CD4-positive, alpha-beta T cell treated with Interleukin-2 at 100 ng/mL for 4 hours (primary cell): ENCODE measurements around the gene RELA.
"Not testable (repeated sequence)": the region's sequence is repeated elsewhere in the genome, so short reads cannot be mapped to it uniquely, and the experiment has no call there.

Source experiments
- DNase-seq: peaks from one replicate; pipeline ENCODE4 v3.0.0-alpha.2; 2020; ENCODE audit warnings: low spot score

The RELA gene

DNA sequence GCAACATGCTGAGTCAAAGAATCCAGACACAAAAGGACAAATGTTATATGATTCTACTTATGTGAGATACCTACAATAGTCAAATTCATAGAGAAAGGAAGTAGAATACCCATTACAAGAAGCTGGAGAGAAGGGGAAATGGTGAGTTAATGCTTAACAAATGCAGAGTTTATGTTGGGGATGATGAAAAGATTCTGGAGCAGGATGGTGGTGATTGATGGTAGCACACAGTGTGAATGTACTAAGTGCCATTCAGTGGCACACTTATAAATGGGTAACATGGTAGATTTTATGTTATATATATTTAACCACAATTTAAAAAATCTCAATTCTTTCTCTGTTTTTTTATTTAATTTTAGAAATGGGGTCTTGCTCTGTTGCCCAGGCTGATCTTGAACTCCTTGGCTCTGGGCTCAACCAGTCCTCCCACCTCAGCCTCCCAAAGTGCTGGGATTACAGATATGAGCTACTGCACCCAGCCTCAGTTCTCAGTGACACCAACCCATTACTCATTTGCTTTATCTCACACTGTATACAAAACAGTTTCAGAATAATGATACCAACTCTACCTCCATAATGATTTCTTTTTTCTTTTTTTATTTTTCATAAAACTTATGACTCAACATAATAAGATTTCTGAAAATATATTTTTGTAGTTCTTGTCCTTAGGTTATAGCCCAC, 9.6 kb upstream of the RELA start:
- no peak for DNase-seq

DNA sequence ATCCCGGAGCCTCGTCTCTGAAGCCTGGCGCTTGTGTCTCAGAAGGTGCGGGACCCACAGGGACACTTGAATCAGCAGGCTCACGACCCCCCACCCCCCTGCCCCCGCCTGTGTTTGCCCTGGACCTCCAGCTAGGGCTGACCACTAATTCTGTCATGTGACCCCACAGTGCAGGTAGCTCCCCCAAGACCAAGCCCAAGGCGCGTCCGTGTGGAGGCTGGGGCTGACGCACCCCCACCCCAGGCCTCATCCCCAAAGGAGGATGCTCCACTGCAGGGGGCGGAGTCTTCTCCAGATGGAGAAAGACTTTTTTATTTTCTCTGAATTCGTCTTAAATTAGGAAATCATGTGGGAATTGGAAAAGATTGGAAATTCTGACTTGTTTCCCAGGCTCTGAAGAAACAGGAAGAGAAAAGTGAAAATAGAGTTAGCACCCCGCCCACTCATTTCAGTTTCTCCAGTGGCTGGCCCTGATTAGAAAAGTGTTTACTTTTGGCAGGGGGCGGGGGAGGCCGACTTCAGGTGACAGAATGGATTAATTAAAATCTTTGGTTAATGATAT, 1.0 kb upstream of the RELA start:
- DNase-seq: peak; percentile 46

DNA sequence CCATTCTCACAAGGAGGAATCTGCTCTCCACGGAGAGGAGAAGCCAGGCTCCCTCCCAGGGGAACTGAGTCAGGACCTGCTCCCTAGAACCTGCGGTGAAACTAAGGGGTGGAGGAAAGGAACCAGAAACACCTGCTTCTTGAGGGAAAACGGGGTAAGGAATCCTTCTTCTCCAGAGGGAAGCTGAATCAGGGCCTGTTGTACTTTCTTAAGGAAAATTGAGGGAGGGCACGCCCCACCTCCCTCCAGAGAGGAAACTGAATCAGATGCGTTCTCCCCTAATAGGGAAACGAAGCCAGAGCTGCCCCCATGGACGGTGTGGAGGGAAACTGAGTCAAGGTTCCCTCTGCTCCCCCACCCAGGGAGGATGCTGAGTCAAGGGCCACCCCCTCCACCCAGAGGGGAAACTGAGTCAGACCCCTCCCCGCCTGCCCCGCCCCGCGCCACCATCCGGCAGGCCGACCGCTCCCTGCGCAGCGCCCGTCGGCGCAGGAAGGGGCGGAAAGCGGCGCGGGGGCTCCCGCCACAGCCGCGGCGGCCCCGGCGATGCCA, 393 bp downstream of the RELA start:
- no peak for DNase-seq

DNA sequence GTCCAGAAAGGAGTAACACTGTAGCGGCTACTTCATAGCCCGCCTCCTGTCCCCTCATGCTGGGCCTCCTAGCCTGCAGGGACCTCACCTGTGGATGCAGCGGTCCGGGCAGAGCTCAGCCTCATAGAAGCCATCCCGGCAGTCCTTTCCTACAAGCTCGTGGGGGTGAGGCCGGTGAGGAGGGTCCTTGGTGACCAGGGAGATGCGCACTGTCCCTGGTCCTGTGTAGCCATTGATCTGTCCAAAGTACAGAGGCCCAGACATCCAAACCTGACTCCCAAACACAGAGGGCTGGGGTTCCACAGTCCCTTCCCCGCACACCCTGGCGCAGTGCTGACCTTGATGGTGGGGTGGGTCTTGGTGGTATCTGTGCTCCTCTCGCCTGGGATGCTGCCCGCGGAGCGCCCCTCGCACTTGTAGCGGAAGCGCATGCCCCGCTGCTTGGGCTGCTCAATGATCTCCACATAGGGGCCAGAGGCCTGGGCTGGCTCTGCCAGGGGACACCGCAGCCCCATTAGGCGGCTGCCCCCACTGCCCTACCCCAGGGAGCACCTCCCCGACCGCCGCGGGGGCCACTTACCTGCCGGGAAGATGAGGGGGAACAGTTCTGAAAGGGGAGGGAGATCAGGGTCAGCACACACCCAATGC, 993 bp downstream of the RELA start:
- DNase-seq: no peak

DNA sequence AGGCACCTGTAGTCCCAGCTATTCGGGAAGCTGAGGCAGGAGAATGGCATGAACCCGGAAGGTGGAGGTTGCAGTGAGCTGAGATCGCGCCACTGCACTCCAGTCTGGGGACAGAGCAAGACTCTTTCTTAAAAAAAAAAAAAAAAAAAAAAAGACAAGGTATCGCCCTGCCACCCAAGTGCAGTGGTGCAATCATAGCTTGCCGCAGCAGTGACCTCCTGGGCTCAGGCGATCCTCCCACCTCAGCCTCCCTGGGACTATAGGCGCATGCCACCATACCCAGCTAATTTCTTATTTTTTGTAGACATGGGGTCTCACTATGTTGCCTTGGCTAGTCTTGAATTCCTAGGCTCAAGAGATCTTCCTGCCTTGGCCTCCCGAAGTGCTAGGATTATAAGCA, 1.8 kb downstream of the RELA start:
- not testable (repeated sequence) for DNase-seq

DNA sequence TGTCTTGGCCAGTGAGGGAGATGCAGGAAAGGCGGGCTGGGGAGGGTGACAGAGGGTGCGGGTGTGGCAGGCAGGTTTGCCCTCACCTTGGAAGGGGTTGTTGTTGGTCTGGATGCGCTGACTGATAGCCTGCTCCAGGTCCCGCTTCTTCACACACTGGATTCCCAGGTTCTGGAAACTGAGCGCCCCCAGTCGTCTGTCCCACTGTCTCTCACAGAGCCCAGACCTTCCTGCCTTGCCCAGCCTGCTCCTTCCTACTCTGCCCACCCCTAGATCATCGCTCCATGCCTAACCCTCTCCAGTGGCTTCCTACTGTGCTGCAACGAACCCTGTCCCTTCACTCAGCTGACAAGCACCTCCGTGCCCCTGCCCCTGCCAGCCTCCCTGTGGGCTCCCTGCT, 2.7 kb downstream of the RELA start:
- no peak for DNase-seq

DNA sequence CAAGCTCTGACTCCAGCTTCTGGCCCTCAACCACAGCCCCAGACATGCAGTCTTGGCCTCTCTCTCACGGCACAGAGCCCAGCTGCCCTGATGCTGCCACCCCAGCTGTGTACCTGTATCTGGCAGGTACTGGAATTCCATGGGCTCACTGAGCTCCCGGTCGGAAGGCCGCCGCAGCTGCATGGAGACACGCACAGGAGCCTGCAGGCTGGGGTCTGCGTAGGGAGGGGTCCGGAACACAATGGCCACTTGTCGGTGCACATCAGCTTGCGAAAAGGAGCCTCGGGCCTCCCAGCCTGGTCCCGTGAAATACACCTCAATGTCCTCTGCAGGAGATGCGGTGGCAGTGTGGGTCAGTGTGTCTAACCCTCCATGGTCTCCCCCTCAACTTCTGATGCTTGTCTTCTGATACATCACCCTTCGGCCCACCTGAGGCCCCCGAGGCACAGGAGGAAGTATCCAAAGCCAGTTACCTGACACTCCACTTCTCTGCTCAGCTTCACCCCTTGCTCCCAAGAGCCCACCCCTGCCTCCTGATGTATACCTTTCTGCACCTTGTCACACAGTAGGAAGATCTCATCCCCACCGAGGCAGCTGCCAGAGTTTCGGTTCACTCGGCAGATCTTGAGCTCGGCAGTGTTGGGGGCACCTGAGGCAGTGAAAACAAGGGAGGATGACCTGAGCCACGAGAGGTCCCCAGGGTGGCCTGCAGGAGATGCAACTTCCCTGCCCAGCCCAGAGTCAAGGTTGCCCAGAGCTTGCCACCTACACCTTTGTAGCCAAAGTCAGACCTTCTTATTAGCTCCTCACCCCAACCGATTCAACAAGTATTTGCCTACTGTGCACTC, 4.3 kb downstream of the RELA start:
- no peak for DNase-seq

DNA sequence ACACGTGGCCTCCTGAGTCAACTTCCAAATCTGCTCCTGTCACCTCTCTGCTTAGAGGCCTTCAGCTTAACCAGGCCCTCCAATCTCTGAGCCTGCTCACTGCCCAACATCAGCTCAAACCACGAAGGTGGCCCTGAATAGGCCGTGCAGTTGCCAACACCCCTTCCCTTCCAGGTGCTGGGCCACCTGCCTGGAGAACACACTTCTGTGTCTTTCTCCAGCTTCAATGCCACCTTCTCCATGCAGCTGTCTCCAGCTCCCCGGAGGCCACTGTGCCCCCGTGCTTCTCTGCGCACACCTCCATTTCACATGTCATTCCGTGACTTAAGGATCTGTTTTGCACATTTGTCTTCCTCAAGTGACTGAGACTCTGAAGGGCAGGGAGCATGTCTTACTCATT, 5.3 kb downstream of the RELA start:
- no peak for DNase-seq

DNA sequence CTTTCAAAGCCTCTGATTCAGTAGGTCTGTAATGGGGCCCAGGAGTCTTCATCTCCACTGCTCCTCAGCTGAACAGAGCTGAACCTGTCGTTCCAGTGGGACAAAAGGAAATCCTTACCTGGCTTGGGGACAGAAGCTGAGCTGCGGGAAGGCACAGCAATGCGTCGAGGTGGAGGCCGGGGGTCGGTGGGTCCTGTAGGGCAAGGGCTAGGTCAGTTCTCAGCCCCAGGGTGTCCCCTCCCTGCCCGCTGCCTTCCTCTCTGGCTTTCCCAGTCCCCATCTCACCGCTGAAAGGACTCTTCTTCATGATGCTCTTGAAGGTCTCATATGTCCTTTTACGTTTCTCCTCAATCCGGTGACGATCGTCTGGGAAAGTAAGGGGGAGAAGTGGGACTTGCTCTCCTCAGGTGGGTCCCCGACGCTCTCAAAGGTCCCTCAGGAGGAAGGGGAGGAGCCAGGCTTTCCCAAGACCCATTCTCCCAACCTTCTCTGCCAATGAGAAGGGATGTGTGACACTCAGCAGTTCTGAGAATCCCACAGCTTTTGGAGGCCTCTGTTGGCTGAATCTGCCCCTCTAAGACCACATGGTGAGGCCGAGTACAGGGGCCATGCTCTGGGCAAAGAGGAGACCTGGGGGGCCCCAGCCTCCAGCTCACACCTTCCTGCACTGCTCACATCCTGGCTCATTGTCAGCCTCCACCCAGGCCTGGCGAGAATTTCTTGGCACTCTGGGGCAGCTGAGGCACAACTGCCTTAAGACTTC, 7.0 kb downstream of the RELA start:
- no peak for DNase-seq

DNA sequence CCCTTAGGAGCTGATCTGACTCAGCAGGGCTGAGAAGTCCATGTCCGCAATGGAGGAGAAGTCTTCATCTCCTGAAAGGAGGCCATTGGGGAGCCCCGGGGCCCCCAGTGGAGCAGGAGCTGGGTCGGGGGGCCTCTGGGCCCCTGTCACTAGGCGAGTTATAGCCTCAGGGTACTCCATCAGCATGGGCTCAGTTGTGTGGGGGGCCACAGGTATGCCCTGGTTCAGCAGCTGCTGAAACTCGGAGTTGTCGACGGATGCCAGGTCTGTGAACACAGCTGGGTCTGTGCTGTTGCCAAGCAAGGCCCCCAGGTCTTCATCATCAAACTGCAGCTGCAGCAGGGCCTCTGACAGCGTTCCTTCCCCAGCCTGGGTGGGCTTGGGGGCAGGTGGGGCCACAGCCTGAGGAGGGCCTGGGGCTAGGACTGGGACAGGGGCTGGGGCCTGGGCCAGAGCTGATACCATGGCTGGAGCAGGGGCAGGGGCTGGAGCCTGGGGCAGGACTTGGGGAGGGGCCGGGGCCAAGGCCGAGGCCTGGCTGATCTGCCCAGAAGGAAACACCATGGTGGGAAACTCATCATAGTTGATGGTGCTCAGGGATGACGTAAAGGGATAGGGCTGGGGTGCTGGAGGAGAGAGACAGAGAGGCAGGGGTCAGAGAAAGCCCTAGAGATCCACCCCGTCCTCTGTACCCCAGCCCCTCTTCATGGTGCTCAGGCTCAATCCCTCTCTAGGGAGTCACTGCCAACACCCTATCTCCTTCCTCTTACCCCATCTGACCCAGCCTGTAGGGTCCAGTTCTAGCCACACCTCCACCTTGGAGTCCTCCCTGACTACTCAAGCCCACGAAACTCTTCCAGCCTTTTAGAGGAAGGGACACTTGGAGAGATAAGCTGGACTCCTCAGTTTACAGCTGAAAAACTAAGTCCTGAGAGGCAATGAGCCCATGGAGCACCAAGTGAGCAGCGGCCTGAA, 8.1 kb downstream of the RELA start:
- DNase-seq: no peak

DNA sequence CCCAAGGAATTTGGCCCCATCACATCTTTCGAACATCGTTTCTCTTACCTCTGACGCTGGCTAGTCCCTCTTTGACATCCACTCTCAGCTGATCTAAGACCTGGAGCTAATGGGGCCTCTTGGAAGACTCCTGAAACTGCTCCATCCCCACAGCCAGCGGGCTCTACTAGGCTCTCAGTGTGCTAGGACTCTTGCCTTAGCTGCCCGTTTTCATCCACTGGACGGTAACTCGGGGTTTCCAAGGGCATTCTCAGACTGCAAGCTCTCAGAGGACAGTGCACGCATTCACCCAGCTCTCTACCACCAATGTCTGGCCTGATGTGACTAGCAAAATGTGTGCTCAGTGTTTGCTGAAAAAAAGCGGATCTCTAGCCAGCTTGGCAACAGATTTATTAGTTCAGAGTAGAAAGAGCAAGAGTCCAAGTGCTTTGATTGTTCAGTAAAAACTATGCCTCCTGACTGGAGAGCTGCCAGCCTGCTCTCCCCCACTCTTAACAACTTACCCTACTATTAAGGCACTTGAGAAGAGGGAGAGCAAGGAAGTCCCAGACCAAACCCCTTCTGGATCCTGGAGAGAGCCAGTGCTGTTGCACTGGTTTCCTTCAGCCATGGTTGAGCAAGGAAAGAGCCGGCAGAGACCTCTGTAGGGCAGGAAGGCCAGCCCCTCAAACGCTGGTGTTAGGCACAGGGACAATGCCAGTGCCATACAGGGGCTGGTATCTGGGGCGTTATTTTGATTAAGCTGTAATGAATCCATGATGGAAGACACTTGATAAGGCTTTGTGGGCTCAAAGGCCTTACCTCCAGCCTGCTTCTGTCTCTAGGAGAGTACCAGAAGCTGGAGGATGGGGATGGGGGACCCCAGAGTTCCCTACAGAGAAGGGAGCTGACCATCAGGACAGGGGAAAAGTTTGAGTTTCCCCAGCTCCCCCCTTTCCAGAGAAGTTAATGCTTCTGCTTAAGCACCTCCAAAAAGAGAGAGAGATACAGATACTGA, 9.2 kb downstream of the RELA start:
- DNase-seq: no peak

DNA sequence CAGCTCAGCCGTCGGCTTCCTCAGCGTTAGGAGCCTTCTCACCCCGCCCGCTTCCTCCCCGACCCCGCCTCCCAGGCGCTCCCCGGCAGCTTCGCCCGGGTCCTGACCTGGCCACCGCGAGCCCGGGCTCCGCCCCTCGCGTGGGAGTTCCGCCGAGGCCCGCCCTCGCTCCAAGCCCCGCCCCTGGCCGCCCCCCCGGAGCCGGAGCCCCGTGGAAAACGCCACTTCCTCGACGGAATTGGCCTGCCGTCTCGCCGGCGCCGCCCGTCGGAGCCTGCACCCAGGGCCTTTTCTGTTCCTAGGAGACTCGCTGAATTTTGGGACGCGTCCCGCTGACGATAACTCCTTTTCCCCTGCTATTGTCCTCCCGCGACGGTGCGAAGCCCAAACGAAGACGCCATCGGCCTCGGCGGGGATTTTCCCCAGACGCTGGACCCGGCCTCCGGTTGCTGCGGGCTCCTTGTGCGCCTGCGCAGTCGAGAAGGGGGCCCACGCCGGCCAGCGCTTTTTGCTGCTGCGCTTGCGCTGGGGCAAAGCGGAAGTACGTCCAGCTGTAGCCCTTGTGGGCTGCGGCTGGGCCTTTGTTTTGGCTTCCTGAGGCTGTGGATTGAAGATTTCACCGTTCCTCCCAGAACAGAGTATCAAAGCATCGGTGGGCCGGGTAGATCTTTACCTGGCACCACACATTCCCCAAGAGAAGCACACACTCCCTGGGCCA, 10.0 kb downstream of the RELA start:
- peak; percentile 96 for DNase-seq

DNA sequence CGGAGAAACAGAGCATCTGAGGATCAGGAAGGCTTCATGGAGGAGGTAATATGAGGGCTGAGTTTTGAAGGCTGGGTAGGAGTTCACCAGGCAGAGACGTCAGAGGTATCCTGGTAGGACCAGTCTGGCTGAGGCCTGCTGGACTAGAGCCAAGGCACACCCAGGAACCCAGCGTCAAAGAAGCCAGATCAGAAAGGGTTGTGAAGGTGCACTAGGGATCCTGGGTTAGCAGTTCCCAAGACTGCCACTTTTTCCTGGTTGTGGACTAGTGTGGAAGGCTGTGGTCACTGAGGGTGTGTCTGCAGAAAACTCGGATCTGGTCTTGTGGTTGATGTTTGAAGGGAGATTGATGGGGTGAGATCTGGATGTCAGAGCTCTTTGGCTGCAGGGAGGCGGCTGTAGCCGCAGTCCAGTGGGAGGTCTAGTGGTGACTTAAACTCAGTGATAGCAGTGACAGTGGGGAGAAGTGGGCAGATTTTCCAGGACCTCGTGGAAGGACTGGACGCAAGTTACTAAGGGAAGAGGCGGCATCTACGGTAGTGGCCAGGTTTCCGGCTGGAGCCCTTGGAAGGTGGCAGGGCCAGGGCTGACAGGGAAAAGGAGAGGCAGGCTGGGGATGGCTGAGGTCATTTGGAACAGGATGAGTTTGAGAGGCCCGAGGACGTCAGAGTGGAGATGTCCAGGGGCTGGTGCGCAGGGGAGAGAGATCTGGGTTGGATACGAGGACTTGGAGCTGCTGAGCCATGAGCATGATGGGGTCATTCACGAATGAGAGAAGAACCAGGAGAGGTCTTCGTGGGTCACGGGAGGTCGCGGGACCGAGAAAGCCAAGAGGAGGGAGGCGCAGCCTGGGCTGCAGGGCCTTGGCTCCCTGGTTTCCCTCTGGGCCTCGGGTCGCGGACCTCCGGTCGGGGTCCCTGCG, 10.9 kb downstream of the RELA start:
- DNase-seq: no peak

DNA sequence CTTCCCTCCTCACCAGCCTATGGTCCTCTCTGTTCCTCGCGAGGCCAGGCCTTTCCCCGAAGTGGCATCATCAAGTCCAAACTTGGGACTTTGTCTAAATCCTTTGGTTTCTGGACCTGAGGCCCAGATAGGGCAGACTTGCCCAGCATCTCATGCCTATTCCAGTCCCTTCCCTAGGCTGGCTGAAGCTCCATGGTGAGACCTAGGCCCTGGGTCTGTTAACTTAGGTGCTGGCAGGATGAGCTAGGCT, 11.5 kb downstream of the RELA start:
- DNase-seq: no peak

DNA sequence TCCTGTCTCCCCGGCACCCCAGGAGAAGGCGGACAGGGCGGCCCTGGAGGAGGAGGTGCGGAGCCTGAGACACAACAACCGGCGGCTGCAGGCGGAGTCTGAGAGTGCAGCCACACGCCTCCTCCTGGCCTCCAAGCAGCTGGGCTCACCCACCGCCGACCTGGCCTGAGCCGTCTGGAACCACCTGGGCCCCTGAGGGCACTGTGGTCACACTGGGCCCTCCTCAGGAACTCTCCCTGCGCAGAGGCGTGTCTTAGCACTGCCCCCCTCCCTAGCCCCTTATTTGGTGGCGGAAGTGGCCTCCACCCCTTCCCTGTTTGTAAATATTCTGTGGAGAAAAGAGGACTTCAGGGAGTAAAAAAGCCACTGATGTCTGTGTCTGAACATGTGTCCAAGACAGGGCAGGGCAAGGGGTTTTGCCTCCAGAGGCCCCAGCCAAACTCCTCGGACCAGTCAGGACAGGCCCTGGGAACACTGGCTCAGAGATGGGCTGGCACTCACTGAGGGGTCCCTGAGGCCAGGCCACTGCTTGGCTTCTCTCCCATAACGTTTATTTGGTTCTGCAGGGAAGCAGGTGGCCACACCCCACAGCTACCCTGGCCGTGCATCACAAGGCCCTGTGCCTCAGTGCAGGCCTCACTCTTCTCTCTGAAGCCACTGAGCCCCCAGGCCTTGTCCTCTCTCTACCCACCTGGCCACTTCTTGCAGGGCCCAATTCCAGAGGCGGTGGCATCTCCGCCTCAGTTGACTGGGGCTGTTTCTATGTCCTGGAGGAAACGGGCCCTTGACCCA, 12.0 kb downstream of the RELA start:
- DNase-seq: no peak

DNA sequence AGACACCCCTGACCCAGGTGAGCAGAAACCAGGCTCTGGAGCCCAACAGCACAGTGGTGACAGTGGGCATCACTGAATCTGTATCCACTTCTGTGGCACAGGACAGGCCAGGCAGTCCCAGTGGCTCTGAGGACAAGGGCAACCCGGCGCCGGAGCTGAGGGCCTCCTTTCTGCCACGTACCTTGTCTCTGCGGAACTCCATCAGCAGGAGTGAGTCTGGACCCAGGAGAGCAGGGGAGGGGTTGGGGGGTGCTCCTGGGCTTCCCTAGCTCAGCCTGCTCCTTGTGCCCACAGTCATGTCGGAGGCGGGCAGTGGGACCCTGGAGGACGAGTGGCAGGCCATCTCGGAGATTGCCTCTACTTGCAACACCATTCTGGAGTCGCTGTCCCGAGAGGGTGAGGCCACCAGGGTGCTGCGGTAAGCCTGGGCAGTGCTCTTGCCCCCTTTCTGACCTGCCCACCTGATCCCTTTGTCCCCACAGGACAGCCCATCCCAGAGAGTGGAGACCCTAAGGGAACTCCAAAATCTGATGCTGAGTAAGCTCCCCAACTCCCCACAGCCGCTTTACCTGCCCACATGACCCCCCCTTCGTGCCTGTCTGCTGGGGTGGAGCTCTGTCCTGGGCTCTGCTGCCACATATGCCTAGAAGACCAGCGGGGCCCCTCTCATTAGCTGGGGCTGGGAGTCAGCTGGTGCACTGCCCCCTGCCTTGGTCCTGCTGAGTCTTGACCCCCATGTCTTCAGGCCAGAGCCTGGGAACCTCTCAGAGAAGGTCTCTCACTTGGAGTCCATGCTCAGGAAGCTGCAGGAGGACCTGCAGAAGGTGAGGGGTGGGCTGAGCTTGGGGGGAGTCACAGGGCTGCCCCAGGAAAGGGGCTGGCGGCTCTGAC, 12.8 kb downstream of the RELA start:
- no peak for DNase-seq
